H9 (cell line): ENCODE measurements around the gene LUZP2. TPM values are rescaled to one million over a fixed set of nuclear protein-coding genes. Genes with fewer than 3 reads are reported as not detected.

ENCODE experiments used
- DNase-seq: peaks from one replicate; pipeline ENCODE4 v3.0.0-alpha.2; 2017
- H2AFZ ChIP-seq: one replicate; pipeline ENCODE4 v1.6.1; 2013; ENCODE audit warnings: mild to moderate bottlenecking, low read length, control low read depth, moderate library complexity
- H2AK5ac ChIP-seq: 2 replicates; pipeline ENCODE4 v1.6.1; 2013; ENCODE audit warnings: low read length, control low read depth, mixed read lengths; ENCODE audit not compliant: insufficient read length
- H2BK120ac ChIP-seq: one replicate; pipeline ENCODE4 v1.6.1; 2013; ENCODE audit warnings: low read depth, mild to moderate bottlenecking, low read length, control low read depth, inconsistent platforms; ENCODE audit not compliant: poor library complexity, severe bottlenecking
- H2BK12ac ChIP-seq: 2 replicates; pipeline ENCODE4 v1.6.1; 2013; ENCODE audit warnings: low read length, control low read depth, mixed read lengths, low read depth; ENCODE audit not compliant: insufficient read length
- H2BK15ac ChIP-seq: 2 replicates; pipeline ENCODE4 v1.6.1; 2013; ENCODE audit warnings: low read depth, low read length, control low read depth
- H2BK20ac ChIP-seq: one replicate; pipeline ENCODE4 v1.6.1; 2013; ENCODE audit warnings: low read depth, mild to moderate bottlenecking, low read length, control low read depth, inconsistent platforms; ENCODE audit not compliant: poor library complexity, severe bottlenecking
- H2BK5ac ChIP-seq: 2 replicates; pipeline ENCODE4 v1.6.1; 2013; ENCODE audit warnings: low read length, control low read depth, mixed read lengths; ENCODE audit not compliant: insufficient read length
- H3K14ac ChIP-seq: 2 replicates; pipeline ENCODE4 v1.6.1; 2013; ENCODE audit warnings: low read length, control low read depth; ENCODE audit not compliant: insufficient read depth
- H3K18ac ChIP-seq: 2 replicates; pipeline ENCODE4 v1.6.1; 2013; ENCODE audit warnings: low read depth, mild to moderate bottlenecking, mixed read lengths, low read length, control low read depth; ENCODE audit not compliant: insufficient read length
- H3K23ac ChIP-seq: 2 replicates; pipeline ENCODE4 v1.6.1; 2013; ENCODE audit warnings: low read length, control low read depth, mixed read lengths, low read depth; ENCODE audit not compliant: insufficient read length
- H3K23me2 ChIP-seq: 2 replicates; pipeline ENCODE4 v1.6.1; 2013; ENCODE audit warnings: low read depth, mild to moderate bottlenecking, mixed read lengths, low read length, control low read depth; ENCODE audit not compliant: insufficient read length, poor library complexity, severe bottlenecking
- H3K27ac ChIP-seq: 2 replicates; pipeline ENCODE4 v1.5.1; 2013; ENCODE audit warnings: low read length, control low read depth, mixed read lengths, low read depth; ENCODE audit not compliant: insufficient read length
- H3K27me3 ChIP-seq: 2 replicates; pipeline ENCODE4 v1.6.1; 2013; ENCODE audit warnings: low read length, control low read depth, inconsistent platforms; ENCODE audit not compliant: insufficient read depth
- H3K4ac ChIP-seq: 2 replicates; pipeline ENCODE4 v1.6.1; 2013; ENCODE audit warnings: low read depth, mild to moderate bottlenecking, control low read depth, inconsistent platforms, low read length, moderate library complexity
- H3K4me1 ChIP-seq: 2 replicates; pipeline ENCODE4 v1.6.1; 2013; ENCODE audit warnings: low read length, control low read depth, inconsistent platforms; ENCODE audit not compliant: insufficient read depth
- H3K4me2 ChIP-seq: 2 replicates; pipeline ENCODE4 v1.6.1; 2013; ENCODE audit warnings: low read length, control low read depth, mixed read lengths; ENCODE audit not compliant: insufficient read length, insufficient read depth
- H3K56ac ChIP-seq: 2 replicates; pipeline ENCODE4 v1.6.1; 2013; ENCODE audit warnings: low read depth, mild to moderate bottlenecking, mixed read lengths, low read length, control low read depth; ENCODE audit not compliant: insufficient read length
- H3K79me1 ChIP-seq: 2 replicates; pipeline ENCODE4 v1.6.1; 2013; ENCODE audit warnings: low read depth, mild to moderate bottlenecking, moderate library complexity, low read length, control low read depth, inconsistent platforms; ENCODE audit not compliant: insufficient read depth, poor library complexity, severe bottlenecking
- H3K79me2 ChIP-seq: 2 replicates; pipeline ENCODE4 v1.6.1; 2013; ENCODE audit warnings: low read length, control low read depth, inconsistent platforms; ENCODE audit not compliant: insufficient read depth
- H3K9ac ChIP-seq: 2 replicates; pipeline ENCODE4 v1.6.1; 2013; ENCODE audit warnings: low read length, control low read depth, mixed read lengths; ENCODE audit not compliant: insufficient read length; ENCODE audit errors: extremely low read depth
- H3K9me3 ChIP-seq: one replicate; pipeline ENCODE4 v1.6.1; 2013; ENCODE audit warnings: low read depth, low read length, inconsistent platforms; ENCODE audit not compliant: control insufficient read depth
- H3T11ph ChIP-seq: one replicate; pipeline ENCODE4 v1.6.1; 2013; ENCODE audit warnings: mild to moderate bottlenecking, low read length, control low read depth, inconsistent platforms
- H4K20me1 ChIP-seq: one replicate; pipeline ENCODE4 v1.6.1; 2013; ENCODE audit not compliant: control insufficient read depth, insufficient read length, insufficient read depth
- H4K5ac ChIP-seq: 2 replicates; pipeline ENCODE4 v1.6.1; 2013; ENCODE audit warnings: low read depth, mild to moderate bottlenecking, mixed read lengths, low read length, control low read depth; ENCODE audit not compliant: insufficient read length
- H4K8ac ChIP-seq: replicated peaks from 2 replicates; pipeline ENCODE4 v1.6.1; 2013; ENCODE audit warnings: low read length, control low read depth, mixed read lengths, low read depth; ENCODE audit not compliant: insufficient read length
- H4K91ac ChIP-seq: 2 replicates; pipeline ENCODE4 v1.6.1; 2013; ENCODE audit warnings: low read depth, mild to moderate bottlenecking, moderate library complexity, mixed read lengths, low read length, control low read depth; ENCODE audit not compliant: insufficient read length
- H3K27ac Mint-ChIP-seq, 3 experiments: 2 replicates in 2 of 3; 3 replicates in 1 of 3; pipeline ENCODE4 v1.8.0; 2020 to 2021; ENCODE audit warnings: mixed read lengths in 3 of 3, mild to moderate bottlenecking in 1 of 3, moderate library complexity in 1 of 3
- H3K27me3 Mint-ChIP-seq: 2 replicates; pipeline ENCODE4 v1.8.0; 2021; ENCODE audit warnings: low read depth, mild to moderate bottlenecking, moderate library complexity, mixed read lengths
- H3K36me3 Mint-ChIP-seq, 3 experiments: 2 replicates in 2 of 3; 3 replicates in 1 of 3; pipeline ENCODE4 v1.8.0; 2020 to 2021; ENCODE audit warnings: low read depth in 3 of 3, mixed read lengths in 3 of 3; ENCODE audit not compliant: insufficient read depth in 1 of 3
- H3K4me1 Mint-ChIP-seq, 2 experiments: 2 replicates each; pipeline ENCODE4 v1.8.0; 2020; ENCODE audit warnings: mixed read lengths in 2 of 2
- H3K4me3 Mint-ChIP-seq, 2 experiments: 2 replicates in 1 of 2; 3 replicates in 1 of 2; pipeline ENCODE4 v1.8.0; 2020 to 2021; ENCODE audit warnings: mild to moderate bottlenecking in 2 of 2, mixed read lengths in 2 of 2, moderate library complexity in 1 of 2
- H3K9me3 Mint-ChIP-seq, 2 experiments: 2 replicates in 1 of 2; 3 replicates in 1 of 2; pipeline ENCODE4 v1.8.0; 2020; ENCODE audit warnings: mild to moderate bottlenecking in 2 of 2, mixed read lengths in 2 of 2, moderate library complexity in 1 of 2
- CTCF ChIP-seq: fragments of 200-600 bp; sonication (generic); conservative IDR thresholded peaks from 3 replicates; pipeline ENCODE4 v1.8.0; 2021; ENCODE audit warnings: antibody characterized with exemption, mild to moderate bottlenecking
- total RNA-seq: library from RNA; stranded (reverse); gene quantifications from 2 replicates; pipeline ENCODE4 v1.2.1, GENCODE V29; 2021

Gene LUZP2
- total RNA-seq, 1 experiment from 2014 or later = 25.4 TPM

DNA sequence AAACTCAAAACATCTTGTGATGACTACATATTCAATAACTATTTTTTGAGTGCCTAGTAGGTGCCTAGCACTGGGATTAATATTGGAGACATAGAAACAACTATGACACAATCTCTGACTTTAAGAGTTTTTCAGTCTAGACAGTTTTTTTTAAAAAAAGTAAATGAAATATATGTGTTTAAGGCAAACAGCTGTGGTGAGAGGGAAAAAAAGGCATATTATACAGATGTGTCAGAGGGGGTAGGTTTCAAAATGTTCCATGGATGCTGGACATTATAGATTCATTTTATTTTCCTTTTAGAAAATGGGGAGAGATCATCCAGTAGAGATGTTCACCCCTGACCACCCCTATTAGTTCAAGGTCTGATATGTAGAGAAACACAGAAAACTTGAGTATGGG is 90.8 kb downstream of the LUZP2 start:
- Histone ChIP-seq H3K23ac (no peak overlapping the region), H2BK5ac (no peak overlapping the region), H3K18ac (no peak overlapping the region), H4K8ac (no peak overlapping the region), H3K14ac (no peak overlapping the region), H3K4ac (no peak overlapping the region), H2AK5ac (no peak overlapping the region), H2BK120ac (no peak overlapping the region), H3K79me2 (no peaks in the 10 kb centered on the region), H2BK20ac (no peak overlapping the region), H3K27ac (no peak overlapping the region), H3K23me2 (no peaks in the 10 kb centered on the region), H2BK15ac (no peak overlapping the region), H3K27me3 (no peaks in the 10 kb centered on the region), H3T11ph (no peak overlapping the region), H3K9me3 (no peaks in the 10 kb centered on the region), H4K20me1 (no peaks in the 10 kb centered on the region), H4K91ac (no peak overlapping the region), H2AFZ (no peak overlapping the region), H3K4me1 (no peaks in the 10 kb centered on the region), H3K9ac (no peak overlapping the region), H4K5ac (no peak overlapping the region), H2BK12ac (no peak overlapping the region), H3K56ac (no peak overlapping the region), H3K4me2 (no peak overlapping the region), H3K79me1 (no peaks in the 10 kb centered on the region)
- Mint-ChIP-seq H3K4me3 (no peak overlapping the region), H3K27me3 (no peaks in the 10 kb centered on the region), H3K4me1 (no peaks in the 10 kb centered on the region), H3K27ac (no peak overlapping the region), H3K36me3 (no peaks in the 10 kb centered on the region), H3K9me3 (no peaks in the 10 kb centered on the region)
- TF ChIP-seq CTCF = no peak
- DNase-seq = no peak
